Measurements from ENCODE around the gene CCDC116. TPM values are rescaled to one million over a fixed set of nuclear protein-coding genes. Genes with fewer than 3 reads are reported as not detected.
A peak's percentile ranks its signal among the peaks of the same experiment; 100 is the strongest.
"Not testable (repeated sequence)": the region's sequence is repeated elsewhere in the genome, so short reads cannot be mapped to it uniquely, and the experiment has no call there.

Gene CCDC116
- polyA plus RNA-seq, 1 experiment, result 0.06 TPM

DNA sequence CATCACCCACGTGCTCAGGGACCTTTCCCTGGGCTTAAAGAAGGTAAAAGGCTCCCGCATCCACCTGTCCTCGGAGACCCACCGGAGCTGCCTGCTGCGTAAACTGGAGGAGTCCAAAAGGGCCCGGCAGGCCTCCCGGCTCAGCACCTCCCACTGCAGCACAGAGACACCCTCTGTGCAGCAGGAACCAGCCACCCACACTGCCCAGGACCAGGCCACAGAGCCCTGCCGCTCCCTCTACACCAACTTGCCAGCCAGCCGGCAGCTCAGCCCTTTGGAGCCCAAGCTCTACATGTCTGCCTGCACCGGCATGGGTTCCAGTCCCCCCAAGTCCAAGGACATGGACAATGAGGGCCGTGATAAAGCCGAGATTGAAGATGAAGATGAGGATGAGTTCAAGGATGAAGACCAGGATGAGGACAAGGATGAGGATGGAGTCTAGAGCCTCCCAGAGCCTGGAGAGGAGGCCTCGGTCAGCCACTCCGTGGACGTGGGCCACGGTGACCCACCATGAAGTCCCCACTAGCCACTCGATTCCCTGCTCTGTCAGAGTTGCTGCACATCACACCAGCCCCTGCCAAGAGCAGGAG lies 4.2 kb downstream of the CCDC116 start:
- no peak for DNase-seq (ENCODE audit: low read depth, low spot score)
- TF ChIP-seq CTCF (IDR thresholded peaks at IDR 0.05; ENCODE audit: low read depth, low read length), result no peak
- H3K27me3 ChIP-seq (ENCODE audit: control insufficient read depth, insufficient read depth, low read length), result no peaks in the 10 kb centered on the region
- H3K27ac ChIP-seq (ENCODE audit: low read depth, low read length), result no peak overlapping the region
- peaks cover 3% of the 10 kb centered on the region; the same call in 1 of the 2 replicates for H3K9me3 ChIP-seq (ENCODE audit: control insufficient read depth, insufficient read depth, low read length)
- ChIA-PET CTCF (no interaction called here), POLR2A (no interaction called here)
- H3K4me3 ChIP-seq (ENCODE audit: low read depth, low read length), result no peak overlapping the region

DNA sequence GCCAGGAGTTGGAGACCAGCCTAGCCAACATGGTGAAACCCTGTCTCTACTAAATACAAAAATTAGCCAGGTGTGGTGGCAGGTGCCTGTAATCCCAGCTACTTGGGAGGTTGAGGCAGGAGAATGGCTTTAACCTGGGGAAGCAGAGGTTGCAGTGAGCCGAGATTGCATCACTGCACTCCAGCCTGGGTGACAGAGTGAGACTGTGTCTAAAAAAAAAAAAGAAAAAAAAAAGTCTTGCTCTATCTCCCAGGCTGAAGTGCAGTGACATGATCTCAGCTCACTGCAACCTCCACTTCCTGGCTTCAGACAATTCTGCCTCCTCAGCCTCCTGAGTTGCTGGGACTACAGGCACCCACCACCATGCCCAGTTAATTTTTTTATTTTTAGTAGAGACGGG lies 4.9 kb downstream of the CCDC116 start:
- H3K27ac ChIP-seq (ENCODE audit: low read depth, low read length); H3K9me3 ChIP-seq (ENCODE audit: control insufficient read depth, insufficient read depth, low read length); H3K4me3 ChIP-seq (ENCODE audit: low read depth, low read length); POLR2A ChIA-PET; H3K27me3 ChIP-seq (ENCODE audit: control insufficient read depth, insufficient read depth, low read length); DNase-seq (ENCODE audit: low read depth, low spot score): not testable (repeated sequence)
- CTCF ChIA-PET, result interaction anchor here (0.6 to 1.1 kb wide), 2 partner anchors 10 to 315 kb away, joined by 4 read pairs; no protein-coding TSS in a partner anchor

GRCh38 chr22:21639359-21639758 lies 6.8 kb downstream of the CCDC116 start:
- ChIA-PET POLR2A (no interaction called here), CTCF (interaction anchor here (0.5 to 0.7 kb wide), 3 partner anchors 9 to 1686 kb away, joined by 3 read pairs; no protein-coding TSS in a partner anchor)
- no peak for TF ChIP-seq CTCF (IDR thresholded peaks at IDR 0.05; ENCODE audit: low read depth, low read length)
- no peak for DNase-seq (ENCODE audit: low read depth, low spot score)
- Histone ChIP-seq H3K27ac (ENCODE audit: low read depth, low read length) (no peak overlapping the region), H3K9me3 (ENCODE audit: control insufficient read depth, insufficient read depth, low read length) (no peaks in the 10 kb centered on the region; the same call in 1 of the 2 replicates), H3K4me3 (ENCODE audit: low read depth, low read length) (no peak overlapping the region), H3K27me3 (ENCODE audit: control insufficient read depth, insufficient read depth, low read length) (no peaks in the 10 kb centered on the region)

DNA sequence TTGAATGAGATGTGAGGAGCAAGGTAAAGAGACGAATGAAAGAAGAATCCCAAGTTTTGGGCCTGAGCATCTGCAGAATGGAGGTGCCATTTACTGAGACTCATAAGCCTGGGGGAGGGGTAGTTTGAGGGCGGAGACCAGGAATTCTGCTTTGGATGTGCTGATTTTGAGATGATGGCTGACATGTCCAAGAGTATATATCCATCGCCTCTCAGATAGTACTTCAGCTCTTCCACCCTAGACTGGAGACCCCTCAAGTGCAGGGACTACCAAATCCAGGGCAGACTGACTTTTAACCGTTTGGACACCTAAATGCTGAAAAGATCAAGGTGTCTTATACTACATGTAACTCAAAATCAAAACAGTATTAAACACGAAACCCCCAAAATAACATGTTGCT lies 8.2 kb downstream of the CCDC116 start:
- ChIA-PET CTCF (interaction anchor here (1.2 to 3.2 kb wide), 3 partner anchors 11 to 64 kb away, joined by 4 to 43 read pairs (median 4); partner anchors contain the start of gene YDJC), POLR2A (interaction anchor here (0.6 to 2.6 kb wide), 2 partner anchors 12 to 18 kb away, joined by 4 to 11 read pairs; no protein-coding TSS in a partner anchor)

GRCh38 chr22:21641417-21641788 lies 8.8 kb downstream of the CCDC116 start:
- POLR2A ChIA-PET, result interaction anchor here (0.6 to 2.6 kb wide), 2 partner anchors 12 to 17 kb away, joined by 4 to 11 read pairs; no protein-coding TSS in a partner anchor
- CTCF ChIA-PET, result interaction anchor here (0.9 to 3.2 kb wide), 4 partner anchors 11 to 65 kb away, joined by 3 to 43 read pairs (median 4); partner anchors contain the start of gene YDJC
- TF ChIP-seq CTCF (IDR thresholded peaks at IDR 0.05; ENCODE audit: low read depth, low read length), result peak; percentile 60
- H3K9me3 ChIP-seq (ENCODE audit: control insufficient read depth, insufficient read depth, low read length), result no peaks in the 10 kb centered on the region; the same call in 1 of the 2 replicates
- DNase-seq (ENCODE audit: low read depth, low spot score), result no peak
- peak overlapping the region; percentile 61 for H3K27ac ChIP-seq (ENCODE audit: low read depth, low read length)
- H3K27me3 ChIP-seq (ENCODE audit: control insufficient read depth, insufficient read depth, low read length), result no peaks in the 10 kb centered on the region
- peak overlapping the region; percentile 68 for H3K4me3 ChIP-seq (ENCODE audit: low read depth, low read length)

More for the DNA sequence above, 8.2 kb downstream of the CCDC116 start:
- Histone ChIP-seq H3K27me3 (ENCODE audit: control insufficient read depth, insufficient read depth, low read length) (no peaks in the 10 kb centered on the region), H3K4me3 (ENCODE audit: low read depth, low read length) (no peak overlapping the region), H3K9me3 (ENCODE audit: control insufficient read depth, insufficient read depth, low read length) (no peaks in the 10 kb centered on the region; the same call in 1 of the 2 replicates), H3K27ac (ENCODE audit: low read depth, low read length) (no peak overlapping the region)
- no peak for TF ChIP-seq CTCF (IDR thresholded peaks at IDR 0.05; ENCODE audit: low read depth, low read length)
- DNase-seq (ENCODE audit: low read depth, low spot score), result no peak
